ENCODE data around the gene BDKRB1.

The BDKRB1 gene

GRCh38 chr14:96255501-96256366 lies at the start of gene BDKRB1:
TSS of gene BDKRB1 (plus strand) at chr14:96256210. CDS start at chr14:96263683, 7,473 bp downstream.
- DNase-seq, result no peak

GRCh38 chr14:96206461-96206860 lies 49.5 kb upstream of the BDKRB1 start:
- DNase-seq, result no peak

- no peak for DNase-seq
Measured at GRCh38 chr14:96207686-96208085, 48.3 kb upstream of the BDKRB1 start.

- no peak for DNase-seq
Measured at GRCh38 chr14:96208739-96209138, 47.3 kb upstream of the BDKRB1 start.

- no peak for DNase-seq
Measured at GRCh38 chr14:96212140-96212539, 43.9 kb upstream of the BDKRB1 start.

- no peak for DNase-seq
Measured at GRCh38 chr14:96212896-96213295, 43.1 kb upstream of the BDKRB1 start.

GRCh38 chr14:96213871-96214465 lies 42.0 kb upstream of the BDKRB1 start:
- DNase-seq, result no peak

- no peak for DNase-seq
Measured at GRCh38 chr14:96214793-96215192, 41.2 kb upstream of the BDKRB1 start.

GRCh38 chr14:96215452-96216244 lies 40.4 kb upstream of the BDKRB1 start:
- DNase-seq, result no peak

GRCh38 chr14:96216627-96217026 lies 39.4 kb upstream of the BDKRB1 start:
- DNase-seq, result no peak

- no peak for DNase-seq
Measured at GRCh38 chr14:96217376-96217913, 38.6 kb upstream of the BDKRB1 start.

GRCh38 chr14:96221109-96221650 lies 34.8 kb upstream of the BDKRB1 start:
- DNase-seq, result no peak

- no peak for DNase-seq
Measured at GRCh38 chr14:96221841-96222240, 34.2 kb upstream of the BDKRB1 start.

GRCh38 chr14:96224480-96225096 lies 31.4 kb upstream of the BDKRB1 start:
- DNase-seq, result no peak

- DNase-seq, result no peak
Measured at GRCh38 chr14:96225213-96225612, 30.8 kb upstream of the BDKRB1 start.

GRCh38 chr14:96225745-96226151 lies 30.3 kb upstream of the BDKRB1 start:
- DNase-seq, result no peak

GRCh38 chr14:96227428-96227827 lies 28.6 kb upstream of the BDKRB1 start:
- DNase-seq, result no peak

GRCh38 chr14:96229315-96229714 lies 26.7 kb upstream of the BDKRB1 start:
- no peak for DNase-seq

- DNase-seq, result no peak
Measured at GRCh38 chr14:96231056-96231455, 25.0 kb upstream of the BDKRB1 start.

GRCh38 chr14:96231526-96232130 lies 24.4 kb upstream of the BDKRB1 start:
- DNase-seq, result no peak

- DNase-seq, result no peak
Measured at GRCh38 chr14:96232506-96232905, 23.5 kb upstream of the BDKRB1 start.

GRCh38 chr14:96233661-96234060 lies 22.3 kb upstream of the BDKRB1 start:
- DNase-seq, result no peak
